Measurements from ENCODE around the gene CSK. TPM values are rescaled to one million over a fixed set of nuclear protein-coding genes. Genes with fewer than 3 reads are reported as not detected.

CSK gene
- total RNA-seq, 1 donor from 2014 or later, result 557 TPM

GRCh38 chr15:74789171-74789631 lies 7.3 kb downstream of the CSK start:
- intact Hi-C loops (cut with micrococcal nuclease), result loop anchor here (2.0 to 5.0 kb wide), 4 partner anchors 247 to 663 kb away; partner anchors contain the start of genes ARID3B, NEIL1 and SIN3A
- Mint-ChIP-seq H3K27me3 (no peaks in the 10 kb centered on the region), H3K27ac (peak overlapping the region; percentile 99), H3K4me3 (peak overlapping the region; percentile 89), H3K4me1 (peaks cover 97% of the 10 kb centered on the region), H3K9me3 (no peaks in the 10 kb centered on the region), H3K36me3 (ENCODE audit: low read depth) (peaks cover 69% of the 10 kb centered on the region)
- DNase-seq, result no peak
- peak; percentile 12 for ATAC-seq (ENCODE audit: low read depth)
- ChIA-PET CTCF (interaction anchor here (1.2 to 26.2 kb wide), 3 partner anchors 9 to 159 kb away, joined by 3 to 1146 read pairs (median 134); partner anchors contain the start of gene CSK), POLR2A (interaction anchor here (0.6 to 32.5 kb wide), 11 partner anchors 4 to 851 kb away, joined by 3 to 2569 read pairs (median 7); partner anchors contain the start of genes CSK and SIN3A)
- no peak for TF ChIP-seq CTCF (IDR thresholded peaks at IDR 0.05)

- H3K27me3 Mint-ChIP-seq, result no peaks in the 10 kb centered on the region
- no peak for DNase-seq
- H3K36me3 Mint-ChIP-seq (ENCODE audit: low read depth), result peaks cover 67% of the 10 kb centered on the region
- H3K27ac Mint-ChIP-seq, result peak overlapping the region; percentile 99
- TF ChIP-seq CTCF (IDR thresholded peaks at IDR 0.05), result no peak
- intact Hi-C loops (cut with micrococcal nuclease), result loop anchor here (2.0 to 5.0 kb wide), 4 partner anchors 247 to 663 kb away; partner anchors contain the start of genes ARID3B, NEIL1 and SIN3A
- POLR2A ChIA-PET, result interaction anchor here (0.6 to 32.5 kb wide), 12 partner anchors 3 to 851 kb away, joined by 3 to 2569 read pairs (median 6); partner anchors contain the start of genes CSK, PPCDC and SIN3A
- ATAC-seq (ENCODE audit: low read depth), result no peak
- H3K4me3 Mint-ChIP-seq, result peak overlapping the region; percentile 89
- no peaks in the 10 kb centered on the region for H3K9me3 Mint-ChIP-seq
- CTCF ChIA-PET, result interaction anchor here (1.2 to 26.2 kb wide), 5 partner anchors 9 to 159 kb away, joined by 3 to 1146 read pairs (median 5); partner anchors contain the start of genes CSK and FAM219B
- H3K4me1 Mint-ChIP-seq, result peaks cover 97% of the 10 kb centered on the region
These were observed 7.8 kb downstream of the CSK start for GRCh38 chr15:74789741-74790079.

GRCh38 chr15:74790080-74790916 lies 8.4 kb downstream of the CSK start:
- peaks cover 97% of the 10 kb centered on the region for H3K4me1 Mint-ChIP-seq
- ATAC-seq (ENCODE audit: low read depth) (peak; percentile 16), DNase-seq (peak; percentile 67)
- intact Hi-C loops (cut with micrococcal nuclease), result no loop called here
- no peaks in the 10 kb centered on the region for H3K27me3 Mint-ChIP-seq
- no peaks in the 10 kb centered on the region for H3K9me3 Mint-ChIP-seq
- H3K4me3 Mint-ChIP-seq, result peak overlapping the region; percentile 89
- TF ChIP-seq CTCF (IDR thresholded peaks at IDR 0.05), result no peak
- peaks cover 67% of the 10 kb centered on the region for H3K36me3 Mint-ChIP-seq (ENCODE audit: low read depth)
- POLR2A ChIA-PET, result interaction anchor here (0.6 to 32.5 kb wide), 12 partner anchors 3 to 661 kb away, joined by 3 to 2569 read pairs (median 6); partner anchors contain the start of genes CSK, PPCDC and SIN3A
- peak overlapping the region; percentile 99 for H3K27ac Mint-ChIP-seq
- CTCF ChIA-PET, result interaction anchor here (0.6 to 26.2 kb wide), 6 partner anchors 8 to 160 kb away, joined by 3 to 1146 read pairs (median 4); partner anchors contain the start of genes CSK and FAM219B

- Mint-ChIP-seq H3K9me3 (no peaks in the 10 kb centered on the region), H3K36me3 (ENCODE audit: low read depth) (peaks cover 67% of the 10 kb centered on the region), H3K27me3 (no peaks in the 10 kb centered on the region), H3K27ac (peak overlapping the region; percentile 99), H3K4me1 (peaks cover 96% of the 10 kb centered on the region), H3K4me3 (peak overlapping the region; percentile 71)
- no peak for TF ChIP-seq CTCF (IDR thresholded peaks at IDR 0.05)
- ATAC-seq (ENCODE audit: low read depth) (no peak), DNase-seq (no peak)
- intact Hi-C loops (cut with micrococcal nuclease), result no loop called here
- POLR2A ChIA-PET, result interaction anchor here (0.5 to 32.5 kb wide), 6 partner anchors 2 to 660 kb away, joined by 3 to 2569 read pairs (median 14); partner anchors contain the start of genes CSK, PPCDC and SIN3A
- CTCF ChIA-PET, result interaction anchor here (1.6 to 26.2 kb wide), 3 partner anchors 7 to 159 kb away, joined by 5 to 1146 read pairs (median 134); partner anchors contain the start of gene CSK
These were observed 9.1 kb downstream of the CSK start for GRCh38 chr15:74791007-74791406.
